Measurements from ENCODE around the gene SERPINB5.
A peak's percentile ranks its signal among the peaks of the same experiment; 100 is the strongest.

The SERPINB5 gene

GRCh38 chr18:63515801-63516200, 39.0 kb downstream of the SERPINB5 start:
- no peak for TF ChIP-seq CTCF (IDR thresholded peaks at IDR 0.05; ENCODE audit: control insufficient read depth, insufficient read depth, low read depth, low read length, missing control alignments)
- no peak for DNase-seq (ENCODE audit: low read depth)
- H3K4me3 ChIP-seq (ENCODE audit: control insufficient read depth, low read depth, low read length): no peak overlapping the region

GRCh38 chr18:63518178-63519012, 41.6 kb downstream of the SERPINB5 start:
- peak; percentile 61 for TF ChIP-seq CTCF (IDR thresholded peaks at IDR 0.05; ENCODE audit: control insufficient read depth, insufficient read depth, low read depth, low read length, missing control alignments)
- no peak overlapping the region for H3K4me3 ChIP-seq (ENCODE audit: control insufficient read depth, low read depth, low read length)
- peak; percentile 34 for DNase-seq (ENCODE audit: low read depth)

GRCh38 chr18:63520053-63520685, 43.4 kb downstream of the SERPINB5 start:
- H3K4me3 ChIP-seq (ENCODE audit: control insufficient read depth, low read depth, low read length): no peak overlapping the region
- no peak for TF ChIP-seq CTCF (IDR thresholded peaks at IDR 0.05; ENCODE audit: control insufficient read depth, insufficient read depth, low read depth, low read length, missing control alignments)
- no peak for DNase-seq (ENCODE audit: low read depth)

GRCh38 chr18:63523660-63524059, 46.9 kb downstream of the SERPINB5 start:
- no peak for DNase-seq (ENCODE audit: low read depth)
- H3K4me3 ChIP-seq (ENCODE audit: control insufficient read depth, low read depth, low read length): no peak overlapping the region
- peak; percentile 21 for TF ChIP-seq CTCF (IDR thresholded peaks at IDR 0.05; ENCODE audit: control insufficient read depth, insufficient read depth, low read depth, low read length, missing control alignments)

- no peak overlapping the region for H3K4me3 ChIP-seq (ENCODE audit: control insufficient read depth, low read depth, low read length)
- no peak for DNase-seq (ENCODE audit: low read depth)
These were observed 50.5 kb downstream of the SERPINB5 start for GRCh38 chr18:63527251-63527650.

More at GRCh38 chr18:63527251-63527650, 50.5 kb downstream of the SERPINB5 start:
- no peak for TF ChIP-seq CTCF (IDR thresholded peaks at IDR 0.05; ENCODE audit: control insufficient read depth, insufficient read depth, low read depth, low read length, missing control alignments)

All from AG09309 (cell line).